CD1c-positive myeloid dendritic cell (primary cell): ENCODE measurements around the gene ARL5C.
"Not testable (repeated sequence)": the region's sequence is repeated elsewhere in the genome, so short reads cannot be mapped to it uniquely, and the experiment has no call there.

Experiments
- DNase-seq: peaks from one replicate; pipeline ENCODE4 v3.0.0-alpha.2; 2016; ENCODE audit errors: extremely low spot score

ARL5C gene

DNA sequence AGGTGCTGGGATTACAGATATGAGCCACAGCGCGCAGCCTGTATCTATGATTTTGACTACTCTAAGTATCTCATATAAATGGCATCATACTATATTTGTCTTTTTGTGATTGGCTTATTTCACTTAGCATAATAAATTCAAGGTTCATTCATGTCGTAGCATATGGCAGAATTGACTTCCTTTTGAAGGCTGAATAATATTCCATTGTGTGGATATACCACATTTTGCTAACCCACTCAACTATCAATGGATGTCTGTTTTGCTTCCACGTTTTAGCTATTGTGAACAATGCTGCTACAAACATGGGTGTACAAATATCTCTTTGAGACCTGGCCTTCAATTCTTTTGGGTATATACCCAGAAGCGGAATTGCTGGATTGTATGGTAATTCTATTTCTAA, 24.7 kb downstream of the ARL5C start:
- no peak for DNase-seq

DNA sequence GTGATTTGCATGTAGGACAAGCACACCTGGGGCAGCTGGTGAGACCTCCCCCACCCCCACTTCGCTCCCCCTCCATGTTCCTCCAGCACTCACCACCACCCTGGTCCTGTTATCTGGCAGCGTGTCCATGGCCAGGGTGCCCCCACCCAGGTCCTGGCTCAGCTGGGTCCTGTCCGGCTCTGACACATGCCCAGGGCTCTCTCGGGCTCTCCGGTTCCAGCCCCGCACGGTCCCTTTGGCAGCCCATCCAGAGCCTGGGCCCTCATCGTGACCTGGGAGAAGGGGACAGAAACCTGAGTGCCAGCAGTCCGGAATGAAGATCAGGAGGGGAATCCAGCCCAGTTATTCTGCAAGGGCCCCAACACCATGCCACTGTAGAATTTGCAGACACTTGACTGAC, 26.4 kb downstream of the ARL5C start:
- DNase-seq, result no peak

DNA sequence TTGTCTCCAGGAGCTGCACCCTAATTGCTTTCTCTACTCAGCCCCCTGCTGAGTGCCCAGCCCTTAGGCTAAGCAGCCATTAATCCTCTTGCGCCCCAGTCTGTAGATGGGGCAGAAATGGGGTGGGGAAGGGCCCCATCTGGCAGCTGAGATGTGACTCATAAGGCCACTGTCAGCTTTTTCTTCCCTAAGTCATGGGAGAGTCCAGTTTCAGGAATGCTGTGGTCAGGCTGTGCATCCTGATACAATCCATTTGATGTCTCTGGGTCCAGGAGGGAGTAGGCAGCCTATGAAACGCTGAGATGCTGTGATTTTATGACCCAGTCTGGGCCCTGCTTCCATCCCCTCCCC, 26.8 kb downstream of the ARL5C start:
- no peak for DNase-seq

DNA sequence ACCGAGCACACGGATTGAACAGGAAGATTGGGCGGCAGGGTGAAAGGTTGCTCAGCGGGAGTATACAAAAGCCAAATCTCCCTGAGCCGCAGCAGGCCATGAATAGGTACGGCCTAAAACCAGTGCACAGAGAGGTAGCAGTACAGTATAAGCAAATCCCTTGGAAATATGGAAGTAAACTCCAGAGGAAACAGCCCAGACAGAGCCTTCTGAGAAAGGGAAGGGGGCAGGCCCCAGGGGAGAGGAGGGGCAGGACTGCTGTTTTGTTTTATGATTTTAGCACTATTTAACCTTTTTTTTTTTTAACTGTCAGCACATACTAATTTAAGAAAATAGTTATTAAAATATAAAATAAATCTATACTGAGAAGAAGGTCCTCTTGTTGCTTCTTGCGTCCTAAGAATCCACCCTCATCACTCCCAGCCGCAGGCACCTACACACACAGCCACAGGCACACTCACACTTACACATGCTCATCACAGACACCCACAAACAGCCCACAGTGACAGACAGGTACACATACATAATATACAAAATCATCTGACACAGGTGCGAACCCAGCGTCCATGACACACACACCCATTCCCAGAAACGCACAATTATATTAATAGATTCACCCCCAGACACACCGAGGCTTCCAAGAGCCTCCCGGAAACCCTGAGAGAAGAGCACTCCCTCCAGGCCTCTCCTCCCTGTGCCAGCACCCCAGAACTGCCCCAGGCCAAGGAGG, 27.4 kb downstream of the ARL5C start:
- no peak for DNase-seq

DNA sequence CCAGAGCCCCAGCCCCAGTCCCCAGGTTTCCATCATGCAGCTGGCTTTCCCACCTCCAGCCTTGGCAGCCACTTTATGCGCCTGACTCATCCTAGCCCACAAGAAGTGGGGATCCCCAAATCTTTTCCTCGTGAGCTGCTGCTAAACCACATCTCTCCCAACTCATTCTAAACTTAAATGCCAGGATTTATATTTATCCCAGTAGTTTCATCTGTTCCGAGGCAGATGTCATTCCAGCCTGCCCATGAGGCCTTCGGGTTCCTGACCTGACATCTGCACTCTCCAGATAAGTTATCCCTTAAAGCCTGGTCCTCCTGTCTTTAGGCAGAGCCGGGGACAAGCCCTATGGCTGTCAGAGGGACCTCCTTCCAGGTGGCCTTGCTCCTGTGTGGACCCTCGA, 31.1 kb downstream of the ARL5C start:
- no peak for DNase-seq

DNA sequence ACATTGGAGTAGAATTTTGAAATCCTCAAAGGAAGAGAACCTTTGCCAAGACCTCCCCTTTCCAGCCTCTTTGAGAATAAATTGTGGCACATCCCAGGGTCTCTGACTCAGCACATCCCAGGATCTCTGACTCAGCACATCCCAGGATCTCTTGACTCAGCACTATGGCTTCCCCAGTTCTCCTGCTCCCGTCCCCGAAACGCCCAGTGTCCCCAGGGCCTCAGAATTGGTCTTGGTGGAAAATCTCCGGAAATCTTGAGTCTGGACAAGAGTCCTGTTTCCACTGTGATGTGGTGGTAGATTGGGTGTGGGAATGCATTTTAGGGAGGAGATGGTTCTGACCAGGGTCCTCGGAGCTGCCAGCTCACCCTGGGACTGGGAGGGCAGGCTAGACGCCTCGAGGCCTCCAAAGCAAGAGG, 33.8 kb downstream of the ARL5C start:
- DNase-seq, result no peak

DNA sequence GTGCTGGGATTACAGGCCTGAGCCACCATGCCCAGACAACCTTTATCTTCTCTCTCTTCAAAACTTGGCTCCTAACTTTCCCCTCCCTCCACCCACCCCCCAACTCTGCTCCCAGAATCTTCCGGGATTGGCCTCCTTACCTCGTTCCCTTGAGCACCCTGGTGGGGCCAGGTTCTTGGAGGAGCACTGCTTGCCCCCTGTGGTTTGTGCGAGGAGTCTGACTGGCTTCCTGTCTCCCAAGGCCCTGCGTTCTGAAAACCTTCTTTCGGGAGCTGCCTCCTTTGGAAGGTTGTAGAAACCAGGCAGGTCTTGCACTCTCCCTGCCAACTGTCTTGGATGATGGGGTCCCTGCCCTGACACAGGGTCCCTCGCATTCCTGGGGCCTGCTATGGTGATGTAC, 34.3 kb downstream of the ARL5C start:
- no peak for DNase-seq

DNA sequence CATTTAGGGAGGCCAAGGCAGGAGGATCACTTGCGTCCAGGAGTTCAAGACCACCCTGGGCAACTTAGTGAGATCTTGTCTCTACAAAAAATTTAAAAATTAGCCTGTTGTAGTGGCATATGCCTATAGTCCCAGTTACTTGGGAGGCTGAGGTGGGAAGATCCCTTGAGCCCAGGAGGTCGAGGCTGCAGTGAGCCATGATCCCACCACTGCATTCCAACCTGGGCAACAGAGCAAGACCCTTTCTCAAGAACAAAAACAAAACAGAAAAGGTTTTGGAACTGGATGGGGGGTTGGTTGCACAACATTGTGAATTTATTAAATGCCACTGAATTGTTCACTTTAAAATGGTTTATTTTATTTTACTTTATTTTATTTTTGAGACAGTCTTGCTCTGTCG, 35.8 kb downstream of the ARL5C start:
- DNase-seq, result no peak

DNA sequence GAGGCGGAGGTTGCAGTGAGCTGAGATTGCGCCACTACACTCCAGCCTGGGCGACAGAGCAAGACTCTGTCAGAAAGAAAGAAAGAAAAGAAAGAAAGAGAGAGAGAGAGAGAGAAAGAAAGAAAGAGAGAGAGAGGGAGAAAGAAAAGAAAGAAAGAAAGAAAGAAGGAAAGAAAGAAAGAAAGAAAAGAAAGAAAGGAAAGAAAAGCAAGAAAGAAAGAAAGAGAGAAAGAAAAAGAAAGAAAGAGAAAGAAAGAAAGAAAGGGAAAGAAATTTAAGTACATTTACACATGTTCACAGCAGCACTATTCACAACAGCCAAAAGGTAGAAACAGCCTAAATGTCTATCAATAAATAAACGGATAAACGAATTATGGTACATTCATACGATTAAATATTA, 36.4 kb downstream of the ARL5C start:
- not testable (repeated sequence) for DNase-seq

DNA sequence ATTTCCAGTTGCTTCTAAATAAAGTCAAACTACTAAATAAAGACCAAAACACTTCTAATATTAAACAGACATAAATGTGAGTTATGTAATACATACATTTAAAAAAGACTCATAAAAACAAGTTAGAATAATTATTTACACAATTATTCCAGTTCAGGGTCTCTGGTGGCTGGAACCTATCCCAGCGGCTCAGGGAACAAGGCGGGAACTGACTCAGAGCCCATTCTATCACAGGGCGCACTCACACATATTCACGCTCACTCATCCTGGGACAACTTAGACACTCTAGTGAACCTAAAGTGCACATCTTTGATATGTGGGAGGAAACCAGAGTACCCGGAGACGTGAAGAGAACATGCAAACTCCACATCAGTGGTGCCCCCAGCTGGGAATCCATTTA, 39.5 kb downstream of the ARL5C start:
- no peak for DNase-seq

DNA sequence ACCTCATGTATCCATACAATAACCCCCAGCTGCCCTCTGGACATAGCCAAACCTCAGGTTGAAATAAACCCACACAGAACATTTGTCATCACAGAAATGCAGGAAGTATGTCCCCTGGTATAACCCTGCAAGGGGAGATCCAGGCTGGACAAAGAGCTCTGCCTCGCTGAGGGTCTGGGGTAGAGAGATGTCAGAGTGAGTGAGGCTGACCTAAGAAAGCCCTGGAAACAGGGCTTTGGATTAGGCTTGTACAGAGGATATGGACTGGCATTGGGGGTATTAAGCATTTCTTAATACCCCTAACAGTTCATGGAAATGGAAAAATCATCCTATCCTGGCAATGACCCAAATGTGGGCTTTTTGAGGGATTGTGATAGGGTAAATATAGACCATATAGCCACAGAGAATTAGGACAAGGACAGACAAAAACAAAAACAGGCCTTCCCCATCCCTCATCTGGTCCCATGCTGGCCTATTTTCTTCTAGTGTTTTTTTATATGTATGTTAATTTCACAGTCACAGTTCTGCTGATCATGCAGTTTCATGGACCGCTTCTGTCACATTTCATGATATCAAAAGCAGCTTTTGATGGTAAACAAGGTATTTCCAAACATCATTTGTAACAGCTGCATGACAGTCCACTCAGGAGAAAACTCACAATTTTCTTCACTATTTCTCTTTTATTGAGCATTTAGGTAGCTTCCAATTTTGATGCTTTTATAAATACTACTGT, 40.7 kb downstream of the ARL5C start:
- DNase-seq, result no peak

DNA sequence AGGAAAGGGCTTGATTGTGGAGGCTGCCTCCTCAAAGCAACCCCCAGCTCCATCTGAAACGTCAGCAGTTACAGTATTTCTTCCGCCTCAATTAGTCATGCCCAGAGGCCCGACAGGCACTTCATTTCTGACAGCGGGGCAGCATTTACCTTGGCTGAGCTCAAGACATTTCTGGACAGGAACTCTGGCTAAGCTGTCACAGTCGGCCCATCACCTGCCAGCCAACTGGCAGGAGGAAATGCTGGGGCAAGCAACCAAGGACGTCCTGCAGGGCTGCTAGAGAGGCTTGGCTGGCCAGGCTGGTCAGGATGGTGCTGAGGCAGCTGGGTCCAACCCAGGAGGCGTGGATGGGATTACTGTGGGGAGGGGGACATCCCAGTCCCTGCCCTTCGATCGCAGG, 42.3 kb downstream of the ARL5C start:
- DNase-seq, result no peak

DNA sequence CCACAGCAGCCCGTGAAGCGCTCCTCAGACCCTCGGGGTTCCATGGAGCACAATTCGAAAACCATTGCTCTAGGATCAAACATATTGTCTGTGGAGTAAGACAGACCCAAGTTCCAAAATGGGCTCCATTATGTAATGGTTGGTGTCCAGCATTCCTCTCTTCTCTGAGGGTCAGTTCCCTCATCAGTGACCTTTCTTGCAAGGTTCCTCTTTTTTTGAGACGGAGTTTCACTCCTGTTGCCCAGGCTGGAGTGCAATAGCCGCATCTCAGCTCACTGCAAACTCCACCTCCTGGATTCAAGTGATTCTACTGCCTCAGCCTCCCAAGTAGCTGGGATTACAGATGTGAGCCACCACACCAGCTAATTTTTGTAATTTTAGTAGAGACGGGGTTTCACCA, 43.0 kb downstream of the ARL5C start:
- DNase-seq, result peak; percentile 63

DNA sequence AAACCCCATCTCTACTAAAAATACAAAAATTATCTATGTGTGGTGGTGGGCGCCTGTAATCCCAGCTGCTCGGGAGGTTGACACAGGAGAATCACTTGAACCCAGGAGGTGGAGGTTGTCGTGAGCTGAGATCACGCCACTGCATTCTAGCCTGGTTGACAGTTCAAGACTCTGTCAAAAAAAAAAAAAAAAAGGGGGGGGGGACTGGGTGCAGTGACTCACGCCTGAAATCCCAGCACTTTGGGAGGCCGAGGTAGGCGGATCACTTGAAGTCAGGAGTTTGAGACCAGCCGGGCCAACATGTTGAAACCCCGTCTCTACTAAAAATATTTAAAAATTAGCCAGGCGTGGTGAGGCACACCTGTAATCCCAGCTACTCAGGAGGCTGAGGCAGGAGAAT, 44.0 kb downstream of the ARL5C start:
- DNase-seq, result not testable (repeated sequence)

DNA sequence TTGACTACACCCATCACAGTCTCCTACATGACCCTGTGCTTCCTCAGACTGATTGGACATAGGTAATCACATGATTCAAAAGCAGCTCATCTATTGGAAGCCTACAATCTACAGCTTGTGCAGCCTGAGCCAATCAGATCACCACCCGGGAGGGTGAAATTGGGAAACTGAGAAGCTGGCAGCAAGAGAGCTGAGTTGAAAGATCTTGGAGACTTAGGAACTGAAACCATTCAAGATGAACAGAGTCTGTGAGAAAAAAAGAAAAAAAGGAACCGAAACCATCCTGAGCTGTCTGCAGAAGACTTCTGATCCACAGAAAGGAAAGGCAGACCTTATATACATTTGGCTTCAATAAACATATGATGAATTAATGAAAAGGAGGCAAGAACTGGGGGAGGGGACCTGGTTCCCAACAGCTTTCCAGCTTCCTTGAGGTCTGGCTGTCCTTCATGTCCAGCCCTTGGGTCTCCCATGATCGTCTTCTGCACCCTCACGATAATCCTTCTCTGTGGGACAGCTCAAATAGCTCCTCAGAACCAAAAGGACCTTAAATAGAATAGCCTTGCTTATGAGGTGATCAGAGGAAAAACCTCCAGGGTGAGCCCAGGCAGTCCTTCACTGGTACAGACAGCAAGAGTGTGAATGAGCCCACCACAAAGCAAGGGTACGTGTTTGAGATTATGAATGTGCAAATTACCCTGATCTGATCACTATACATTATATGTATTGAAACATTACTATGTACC, 47.1 kb downstream of the ARL5C start:
- DNase-seq, result peak; percentile 91

DNA sequence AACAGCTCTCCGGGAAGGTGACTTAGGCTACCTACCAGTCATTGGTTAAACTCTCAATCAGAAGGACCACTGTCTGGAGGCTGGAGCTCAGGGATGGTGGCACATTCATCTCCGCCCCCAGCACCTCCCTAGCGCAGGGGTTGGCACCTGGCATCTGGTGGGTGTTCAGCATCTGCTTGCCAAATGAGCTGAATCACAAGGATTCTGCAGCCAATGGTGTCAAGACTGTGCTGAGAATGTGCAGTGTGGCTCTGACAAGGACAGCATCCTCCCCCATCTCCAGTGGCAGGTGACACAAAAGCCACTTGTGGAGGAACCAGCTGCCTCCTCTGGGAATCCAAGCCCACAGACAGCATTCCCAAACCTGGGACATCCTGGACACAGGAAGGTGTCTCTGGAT, 49.7 kb downstream of the ARL5C start:
- DNase-seq, result no peak

DNA sequence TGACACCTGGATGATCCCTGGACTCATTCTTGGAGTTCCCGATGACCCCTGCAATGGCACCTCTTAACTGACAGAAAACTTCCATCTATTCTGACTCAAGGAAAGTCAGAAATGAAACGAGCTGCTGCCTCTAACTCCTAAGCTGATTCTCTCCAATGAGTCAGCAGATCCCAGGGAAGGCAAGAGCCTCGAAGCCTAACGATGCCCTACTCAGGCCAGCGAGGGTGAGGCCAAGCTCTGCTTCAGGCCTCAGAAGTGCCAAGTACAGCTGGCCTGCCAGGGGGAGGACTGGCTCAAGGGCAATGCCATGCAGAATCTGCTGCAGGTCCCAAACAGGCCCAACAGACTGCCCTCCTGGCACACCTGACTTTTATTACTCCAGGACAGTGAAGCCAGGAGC, 50.8 kb downstream of the ARL5C start:
- DNase-seq, result no peak

DNA sequence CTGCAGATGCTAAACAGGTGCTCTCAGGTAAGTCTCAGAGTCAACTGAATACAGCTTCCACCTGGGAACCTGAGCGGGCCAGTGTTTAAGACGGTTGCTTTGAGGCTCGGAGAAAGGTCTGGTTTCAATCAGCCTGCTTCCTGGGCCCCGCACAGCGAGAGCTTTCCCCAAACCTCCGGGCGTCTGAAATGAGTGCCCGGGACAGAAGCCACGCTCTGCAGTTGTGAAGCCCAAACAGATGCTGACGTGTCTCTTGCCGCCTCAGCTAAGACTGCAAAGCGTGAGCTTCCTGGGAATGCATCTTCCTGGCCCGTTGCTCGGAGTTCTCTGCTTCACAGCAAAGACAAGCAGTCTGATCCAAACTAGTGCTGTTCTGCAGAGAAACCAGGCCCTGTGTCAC, 51.2 kb downstream of the ARL5C start:
- no peak for DNase-seq

DNA sequence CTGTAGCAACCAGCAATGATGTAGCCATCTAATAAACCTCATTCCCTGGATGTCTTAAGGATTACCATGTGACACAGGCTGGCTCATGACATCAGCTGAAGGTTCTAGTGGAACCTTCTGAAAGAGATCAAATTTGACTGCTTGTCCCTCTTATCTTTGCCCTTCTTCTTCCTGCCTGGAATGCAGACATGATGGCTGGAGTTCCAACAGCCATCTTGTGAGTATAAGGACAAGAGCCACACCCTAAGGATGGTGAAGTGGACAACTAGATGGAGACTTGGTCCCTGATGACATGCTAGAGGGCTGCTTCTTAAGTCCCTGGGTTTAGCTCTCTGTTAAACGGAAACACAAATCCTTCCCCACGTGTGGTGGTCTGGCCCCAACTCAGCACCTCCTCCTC, 52.1 kb downstream of the ARL5C start:
- no peak for DNase-seq

DNA sequence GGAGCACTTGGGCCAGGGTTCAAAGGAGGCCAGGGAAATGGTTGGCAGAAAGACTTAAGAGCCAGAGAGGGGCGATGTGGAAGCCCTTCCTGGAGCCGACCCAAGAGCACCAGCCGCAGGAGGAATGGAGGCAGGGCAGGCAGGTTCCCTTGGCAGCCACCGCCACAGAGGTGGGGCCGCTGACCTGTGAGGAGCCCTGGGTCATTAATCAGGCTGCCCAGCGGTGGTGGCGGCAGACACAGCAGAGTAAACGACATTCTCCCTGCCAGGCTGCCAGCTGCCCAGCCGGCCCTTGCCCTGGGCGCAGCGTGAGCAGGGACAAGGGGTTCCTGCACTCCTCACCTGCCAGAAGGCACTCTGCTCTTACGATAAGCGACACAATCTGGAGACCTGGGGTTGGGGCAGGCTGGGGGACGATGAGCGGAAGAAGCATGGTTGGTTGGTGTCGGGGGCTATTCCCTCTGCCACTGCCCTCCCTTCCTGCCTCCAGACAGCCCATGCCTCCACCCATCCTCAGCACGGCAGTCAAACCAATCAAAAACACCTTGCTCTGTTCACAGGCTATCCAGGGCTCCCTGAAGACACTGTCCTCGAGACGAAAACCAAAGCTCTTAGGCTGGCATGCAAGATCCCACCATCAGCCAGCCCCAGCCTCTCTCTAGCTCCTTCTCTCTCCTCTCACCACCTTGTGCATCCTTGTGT, 55.4 kb downstream of the ARL5C start:
- no peak for DNase-seq

DNA sequence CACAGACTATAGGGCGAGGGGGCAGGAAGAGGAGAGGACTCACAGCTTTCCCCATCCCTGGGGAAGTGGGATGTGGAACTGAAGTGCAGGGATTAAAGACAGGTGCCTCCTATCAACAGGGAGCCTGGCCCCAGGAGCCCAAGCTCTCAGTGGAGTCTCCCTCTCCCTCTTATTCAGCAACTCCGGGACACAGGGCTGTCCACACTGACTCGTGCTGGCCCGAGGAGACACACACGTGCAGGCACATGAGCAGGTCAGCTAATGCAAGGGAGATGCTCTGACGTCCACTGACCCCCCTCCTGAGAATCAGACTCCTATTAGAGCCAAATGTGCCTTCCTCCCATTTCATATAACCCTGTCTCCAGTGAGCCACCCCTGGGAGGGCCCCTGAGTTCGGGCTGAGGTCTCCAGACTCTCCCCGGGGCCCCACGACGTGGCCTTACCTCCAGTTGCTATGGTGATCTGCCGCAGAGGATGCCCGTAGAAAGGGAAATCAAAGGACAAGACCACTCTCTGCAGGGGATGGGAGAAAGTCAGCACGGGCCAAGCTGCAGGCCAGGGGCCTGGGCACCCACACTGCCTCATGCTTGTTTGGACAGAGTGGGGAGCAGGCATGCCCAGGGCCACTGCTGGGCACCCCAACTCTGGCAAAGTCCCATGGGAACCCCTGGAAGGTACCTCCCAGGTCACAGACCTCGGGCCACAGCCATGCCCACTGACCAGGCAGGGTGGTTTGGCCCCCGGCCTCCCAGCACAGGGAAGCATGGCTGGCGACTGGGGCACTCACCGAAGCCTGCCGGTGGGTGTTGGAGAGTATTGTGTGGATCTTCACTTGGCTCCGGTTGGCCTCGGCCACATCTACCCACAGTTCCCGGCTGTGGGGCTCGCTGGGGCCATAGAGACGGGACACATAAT, 57.2 kb downstream of the ARL5C start:
- DNase-seq, result no peak
